BJ (cell line): ENCODE results near the gene CLASRP. TPM values are rescaled to one million over a fixed set of nuclear protein-coding genes. Genes with fewer than 3 reads are reported as not detected.

Source experiments
- CTCF ChIA-PET: fragments of 350-600 bp; formaldehyde crosslinking; extraction: SDS; loops from one replicate; lab custom pipeline; 2021; ENCODE audit warnings: antibody characterized with exemption, inconsistent platforms; lab: Yijun Ruan, JAX
- POLR2A ChIA-PET: fragments of 300-600 bp; sonication (Branson Sonifier 250); formaldehyde crosslinking; extraction: SDS; loops from one replicate; lab custom pipeline; 2021; ENCODE audit warnings: antibody characterized with exemption; lab: Charles Lee
- DNase-seq: peaks from one replicate; pipeline ENCODE4 v3.0.0-alpha.2; 2011; ENCODE audit warnings: low read depth
- H3K27me3 ChIP-seq: 2 replicates; pipeline ENCODE4 v1.6.0; 2011; ENCODE audit warnings: low read length; ENCODE audit not compliant: control insufficient read depth, insufficient read depth
- H3K36me3 ChIP-seq: 2 replicates; pipeline ENCODE4 v1.5.1; 2011; ENCODE audit warnings: low read length; ENCODE audit not compliant: control insufficient read depth, insufficient read depth
- H3K4me3 ChIP-seq: 2 replicates; pipeline ENCODE4 v1.5.1; 2011; ENCODE audit warnings: low read depth, mild to moderate bottlenecking, control low read depth, low read length
- polyA plus RNA-seq: library from polyadenylated mRNA; depleted of rRNA; stranded (reverse); fragments of >200 nt; gene quantifications from 2 replicates; pipeline ENCODE4 v1.2.3, GENCODE V29; 2011
- TF ChIP-seq, protein P1 (sequence below): IDR thresholded peaks from 2 replicates; pipeline ENCODE4 v1.5.1; 2011; ENCODE audit warnings: low read depth, mild to moderate bottlenecking, control low read depth, inconsistent platforms, low read length, moderate library complexity; ENCODE audit not compliant: insufficient read depth

The CLASRP gene
- polyA plus RNA-seq, 1 experiment = 15.9 TPM

- no peaks in the 10 kb centered on the region for H3K27me3 ChIP-seq
- DNase-seq = no peak
- TF ChIP-seq, protein P1, sequence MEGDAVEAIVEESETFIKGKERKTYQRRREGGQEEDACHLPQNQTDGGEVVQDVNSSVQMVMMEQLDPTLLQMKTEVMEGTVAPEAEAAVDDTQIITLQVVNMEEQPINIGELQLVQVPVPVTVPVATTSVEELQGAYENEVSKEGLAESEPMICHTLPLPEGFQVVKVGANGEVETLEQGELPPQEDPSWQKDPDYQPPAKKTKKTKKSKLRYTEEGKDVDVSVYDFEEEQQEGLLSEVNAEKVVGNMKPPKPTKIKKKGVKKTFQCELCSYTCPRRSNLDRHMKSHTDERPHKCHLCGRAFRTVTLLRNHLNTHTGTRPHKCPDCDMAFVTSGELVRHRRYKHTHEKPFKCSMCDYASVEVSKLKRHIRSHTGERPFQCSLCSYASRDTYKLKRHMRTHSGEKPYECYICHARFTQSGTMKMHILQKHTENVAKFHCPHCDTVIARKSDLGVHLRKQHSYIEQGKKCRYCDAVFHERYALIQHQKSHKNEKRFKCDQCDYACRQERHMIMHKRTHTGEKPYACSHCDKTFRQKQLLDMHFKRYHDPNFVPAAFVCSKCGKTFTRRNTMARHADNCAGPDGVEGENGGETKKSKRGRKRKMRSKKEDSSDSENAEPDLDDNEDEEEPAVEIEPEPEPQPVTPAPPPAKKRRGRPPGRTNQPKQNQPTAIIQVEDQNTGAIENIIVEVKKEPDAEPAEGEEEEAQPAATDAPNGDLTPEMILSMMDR = no peak
- POLR2A ChIA-PET = no interaction called here
- CTCF ChIA-PET = interaction anchor here (1.1 to 1.5 kb wide), 3 partner anchors 25 to 148 kb away, joined by 3 to 4 read pairs (median 4); partner anchors contain the start of gene CLASRP
- H3K4me3 ChIP-seq = no peak overlapping the region
- H3K36me3 ChIP-seq = no peaks in the 10 kb centered on the region
These were observed 62.0 kb downstream of the CLASRP start for GRCh38 chr19:45100846-45101252.

- ChIA-PET POLR2A (no interaction called here), CTCF (interaction anchor here (1.4 to 1.5 kb wide), 2 partner anchors 62 to 147 kb away, joined by 4 read pairs; partner anchors contain the start of gene CLASRP)
- TF ChIP-seq, protein P1 = no peak
- H3K27me3 ChIP-seq = no peaks in the 10 kb centered on the region
- no peak overlapping the region for H3K4me3 ChIP-seq
- H3K36me3 ChIP-seq = no peaks in the 10 kb centered on the region
- DNase-seq = no peak
These were observed 63.0 kb downstream of the CLASRP start for GRCh38 chr19:45101806-45102205.

- Histone ChIP-seq H3K36me3 (no peaks in the 10 kb centered on the region), H3K27me3 (no peaks in the 10 kb centered on the region), H3K4me3 (no peak overlapping the region)
- DNase-seq = no peak
- ChIA-PET POLR2A (interaction anchor here (0.6 kb wide), 1 partner anchor 19 kb away, joined by 4 read pairs; no protein-coding TSS in a partner anchor), CTCF (interaction anchor here (2.0 kb wide), 1 partner anchor 23 kb away, joined by 15 read pairs; no protein-coding TSS in a partner anchor)
- TF ChIP-seq, protein P1 = no peak
These were observed 63.6 kb downstream of the CLASRP start for GRCh38 chr19:45102481-45102880.

GRCh38 chr19:45103156-45103507 lies 64.3 kb downstream of the CLASRP start:
- Histone ChIP-seq H3K27me3 (no peaks in the 10 kb centered on the region), H3K4me3 (peak overlapping the region; percentile 29), H3K36me3 (no peaks in the 10 kb centered on the region)
- TF ChIP-seq, protein P1 = no peak
- POLR2A ChIA-PET = interaction anchor here (0.6 kb wide), 1 partner anchor 20 kb away, joined by 4 read pairs; no protein-coding TSS in a partner anchor
- DNase-seq = no peak
- CTCF ChIA-PET = interaction anchor here (1.7 to 2.0 kb wide), 2 partner anchors 23 to 28 kb away, joined by 4 to 15 read pairs; no protein-coding TSS in a partner anchor

GRCh38 chr19:45103508-45104319 lies 64.9 kb downstream of the CLASRP start:
- peak overlapping the region; percentile 29 for H3K4me3 ChIP-seq
- ChIA-PET POLR2A (no interaction called here), CTCF (interaction anchor here (1.7 to 2.0 kb wide), 2 partner anchors 22 to 27 kb away, joined by 4 to 15 read pairs; no protein-coding TSS in a partner anchor)
- TF ChIP-seq, protein P1 = peak; percentile 26
- no peaks in the 10 kb centered on the region for H3K27me3 ChIP-seq
- no peak for DNase-seq
- H3K36me3 ChIP-seq = no peaks in the 10 kb centered on the region
